NCI-H146 treated with DMSO at 0.1 percent for 48 hours (cell line): ENCODE data around the gene IL17C.

ENCODE experiments used
- DNase-seq: peaks from one replicate; lab custom pipeline; 2025; ENCODE audit not compliant: unreplicated experiment; lab: John Stamatoyannopoulos, UW

Gene IL17C

DNA sequence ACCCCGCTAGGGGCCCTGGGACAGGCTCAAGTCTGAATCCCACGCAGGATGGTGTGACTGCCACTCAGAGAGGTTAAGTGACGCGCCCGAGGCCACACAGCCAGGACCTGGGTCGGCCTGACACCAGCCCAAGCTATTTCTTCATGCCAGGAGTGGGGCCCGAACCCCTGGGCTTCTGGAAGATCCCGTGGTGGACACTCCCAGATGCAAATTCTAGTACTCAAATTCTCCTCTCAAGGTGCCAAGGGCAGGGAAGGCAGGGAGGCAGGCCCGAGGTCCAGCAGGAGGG is 5.2 kb downstream of the IL17C start:
- no peak for DNase-seq

GRCh38 chr16:88645455-88645854 is 7.1 kb downstream of the IL17C start:
- no peak for DNase-seq

GRCh38 chr16:88645941-88646340 is 7.6 kb downstream of the IL17C start:
- DNase-seq = no peak

- no peak for DNase-seq
These were observed 8.1 kb downstream of the IL17C start for GRCh38 chr16:88646345-88647034.

DNA sequence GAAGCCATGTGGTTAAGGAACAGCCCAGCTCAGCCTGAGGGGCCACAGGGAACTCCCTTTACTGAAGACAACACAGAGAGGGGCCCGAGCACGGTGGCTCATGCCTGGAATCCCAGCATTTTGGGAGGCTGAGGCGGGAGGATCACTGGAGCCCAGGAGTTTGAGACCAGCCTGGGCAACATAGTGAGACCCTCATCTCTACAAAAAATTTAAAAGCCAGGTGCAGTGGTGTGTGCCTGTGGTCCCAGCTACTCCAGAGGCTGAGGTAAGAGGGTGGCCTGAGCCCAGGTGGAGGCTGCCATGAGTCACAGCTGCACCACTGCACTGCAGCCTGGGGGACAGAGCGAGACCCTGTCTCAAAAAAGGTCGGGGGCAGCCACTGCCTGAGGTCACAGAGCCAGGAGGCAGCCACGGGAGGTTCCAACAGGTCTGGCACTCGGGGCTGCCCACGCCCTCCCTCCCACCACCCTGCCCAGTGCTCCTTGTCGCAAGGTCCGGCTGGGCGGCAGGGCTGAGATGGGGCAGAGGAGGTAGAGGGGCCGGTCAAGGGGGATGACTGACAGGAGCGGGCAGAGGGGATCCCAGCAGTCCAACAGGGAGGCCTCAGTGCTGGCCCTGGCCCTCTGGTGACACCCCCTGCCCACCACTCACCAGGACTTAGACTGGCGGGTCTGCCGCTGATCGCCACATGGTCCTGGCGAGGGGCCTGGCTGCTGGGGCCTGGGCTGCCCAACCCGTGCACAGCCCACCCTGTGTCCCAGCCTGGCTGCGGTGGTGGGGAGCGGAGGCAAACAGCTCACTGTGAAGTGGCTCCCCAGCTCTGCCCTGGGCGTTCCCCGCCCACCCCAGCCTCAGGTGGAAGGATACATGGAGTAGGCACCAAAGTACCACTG is 9.1 kb downstream of the IL17C start:
- DNase-seq = no peak

DNA sequence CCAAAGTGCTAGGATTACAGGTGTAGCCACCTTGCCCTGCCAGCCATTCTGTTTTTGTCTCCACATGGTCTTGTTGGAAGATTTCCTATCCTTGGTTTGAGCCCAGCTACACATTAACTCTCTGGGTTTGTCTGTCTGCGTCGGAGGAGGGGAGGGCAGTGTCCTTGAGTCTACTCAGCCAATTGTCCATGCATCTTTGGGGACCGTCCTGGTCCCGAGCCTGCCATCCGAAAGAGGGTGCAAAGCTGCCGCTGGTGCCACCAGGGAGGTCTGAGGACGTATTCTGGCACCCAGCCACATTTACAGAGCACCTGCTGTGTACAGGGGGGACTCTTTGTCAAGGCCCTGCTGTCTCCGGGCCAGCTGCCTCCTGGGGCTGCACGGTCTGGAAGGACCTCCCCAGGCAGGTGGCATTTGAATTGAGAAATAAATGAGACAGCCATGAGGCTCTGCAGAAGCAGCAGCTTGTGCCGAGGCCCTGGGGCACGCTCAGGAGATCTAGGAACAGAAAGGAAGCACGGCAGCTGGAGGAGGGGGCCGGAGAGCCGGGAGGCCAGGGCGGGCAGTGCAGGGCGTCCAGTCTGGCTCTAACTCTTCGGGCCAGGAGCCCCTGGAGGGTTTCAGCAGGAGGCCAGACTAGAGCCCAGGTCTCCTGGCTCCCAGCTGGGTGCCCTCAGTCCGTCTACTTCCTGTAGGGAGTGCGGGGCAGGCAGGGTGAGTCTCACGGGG is 11.0 kb downstream of the IL17C start:
- DNase-seq = peak; percentile 25

- no peak for DNase-seq
These were observed 11.8 kb downstream of the IL17C start for GRCh38 chr16:88649924-88650748.

DNA sequence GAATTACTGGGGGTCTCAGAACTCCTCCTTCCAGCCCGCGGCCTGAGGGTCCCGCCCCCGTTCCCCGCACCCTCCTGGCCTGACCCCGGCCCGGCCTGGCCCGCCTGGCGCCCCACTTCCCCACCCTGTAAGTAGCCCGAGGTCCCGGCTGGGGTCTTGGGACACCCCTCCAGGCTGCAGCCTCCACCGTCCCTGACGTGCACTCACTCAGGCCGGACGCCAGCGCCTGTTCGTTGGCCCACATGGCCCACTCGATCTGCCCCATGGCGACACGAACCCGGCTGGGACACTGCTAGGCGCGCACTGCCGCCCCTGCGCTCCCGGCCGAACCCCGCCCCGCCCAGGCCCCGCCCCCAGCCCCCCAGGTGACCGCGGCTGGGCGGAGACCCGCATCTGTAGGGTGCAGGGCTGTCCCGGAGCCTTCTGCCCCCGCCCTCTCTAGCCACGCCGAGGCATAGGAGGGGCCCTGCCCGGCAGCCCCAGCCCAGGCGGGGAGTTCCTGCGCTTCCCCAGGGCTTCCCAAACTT is 12.4 kb downstream of the IL17C start, which contains the start of gene CYBA:
Gene CYBA (minus strand): TSS at position 305 of the 527 bp plus-strand sequence. CDS start 40 bp downstream, at position 265.
- no peak for DNase-seq

GRCh38 chr16:88651276-88651988 is 13.1 kb downstream of the IL17C start:
- peak; percentile 48 for DNase-seq

GRCh38 chr16:88651989-88652761 is 13.8 kb downstream of the IL17C start:
- no peak for DNase-seq

GRCh38 chr16:88652762-88653063 is 14.3 kb downstream of the IL17C start:
- no peak for DNase-seq

DNA sequence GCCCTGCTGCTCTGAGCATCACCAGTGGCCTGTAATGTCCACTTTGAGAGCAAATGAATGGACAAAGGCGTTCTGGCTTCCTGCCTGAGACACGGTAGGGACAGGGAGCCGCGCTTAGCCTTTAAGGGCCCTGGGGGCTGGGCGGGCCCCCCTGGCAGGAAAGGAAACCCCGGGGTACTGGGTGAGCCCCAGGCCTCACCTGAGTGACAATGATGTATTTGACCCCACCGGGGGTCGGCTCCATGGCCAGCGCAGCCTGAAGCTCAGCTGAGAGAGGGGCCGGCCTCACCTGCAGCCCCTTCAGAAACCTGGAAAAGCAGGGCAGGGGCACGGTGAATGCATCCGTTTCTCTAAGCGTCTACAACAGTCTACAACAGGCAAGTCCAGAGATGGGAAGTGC is 14.7 kb downstream of the IL17C start:
- DNase-seq = no peak

DNA sequence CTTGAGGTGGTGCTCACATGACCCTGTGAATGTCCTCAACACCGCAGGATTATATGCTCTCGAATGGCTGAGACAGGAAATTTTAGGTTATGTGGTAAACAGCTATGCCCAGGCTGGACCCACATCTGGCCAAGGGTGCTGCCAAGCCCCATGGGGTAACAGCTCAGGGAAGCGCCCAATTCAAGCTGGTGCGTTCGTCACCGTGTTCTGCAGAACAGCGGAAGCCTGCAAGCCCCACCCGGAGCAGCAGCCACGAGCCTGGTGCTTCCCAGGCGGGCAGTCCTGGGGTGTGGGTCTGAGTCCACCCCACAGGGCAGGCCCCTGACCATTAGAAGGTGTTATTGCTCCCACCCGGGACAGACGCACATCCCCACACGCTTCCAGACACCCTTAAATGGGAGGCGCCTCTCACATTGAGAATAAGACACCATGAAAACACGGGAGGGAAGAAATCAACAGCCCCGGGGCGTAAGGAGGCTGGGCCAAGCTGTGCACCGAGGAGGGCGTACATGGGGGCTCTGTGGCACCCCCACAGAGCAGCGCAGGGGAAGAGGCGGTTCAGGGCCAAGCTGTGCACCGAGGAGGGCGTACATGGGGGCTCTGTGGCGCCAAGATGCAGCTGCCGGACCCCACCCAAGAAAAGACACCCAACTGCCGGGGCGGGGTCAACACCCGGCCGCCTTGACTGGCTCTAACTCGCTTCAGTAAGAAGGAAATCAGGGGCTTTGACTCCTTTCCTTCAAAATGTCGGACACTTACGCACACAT is 15.4 kb downstream of the IL17C start:
- DNase-seq = no peak

DNA sequence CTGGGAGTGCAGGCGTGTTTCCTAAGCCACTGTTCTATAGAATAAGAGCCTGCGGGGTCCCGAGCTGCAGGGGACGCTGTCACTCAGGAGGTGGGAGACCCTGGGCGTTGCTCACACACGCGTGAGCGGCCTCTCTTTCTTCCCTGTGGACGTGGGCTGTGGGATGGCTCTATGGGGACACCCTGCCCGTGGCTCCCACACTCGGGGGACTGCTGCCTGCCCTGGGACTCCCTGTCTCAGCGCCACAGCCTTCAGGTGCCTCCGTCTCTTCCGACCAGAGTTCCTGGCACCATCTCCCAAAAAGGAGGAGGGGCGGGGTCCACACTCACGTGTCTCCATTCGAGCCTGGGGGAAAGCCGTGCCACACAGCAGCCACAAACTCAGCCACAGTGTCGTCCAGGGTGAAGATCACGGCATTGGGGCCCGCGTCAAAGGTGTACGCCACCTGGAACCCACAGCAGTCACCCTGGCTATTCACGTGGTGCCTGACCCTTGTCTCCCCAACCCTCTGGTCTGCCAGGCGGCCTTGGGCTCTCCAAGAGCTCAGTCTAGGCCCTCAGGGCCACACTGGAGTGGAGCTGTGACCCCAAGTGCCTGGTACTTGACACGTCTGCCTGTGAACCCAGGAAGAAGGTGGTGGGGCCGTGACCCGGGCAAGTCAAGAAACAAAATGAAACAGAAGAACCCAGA is 16.1 kb downstream of the IL17C start:
- DNase-seq = no peak

DNA sequence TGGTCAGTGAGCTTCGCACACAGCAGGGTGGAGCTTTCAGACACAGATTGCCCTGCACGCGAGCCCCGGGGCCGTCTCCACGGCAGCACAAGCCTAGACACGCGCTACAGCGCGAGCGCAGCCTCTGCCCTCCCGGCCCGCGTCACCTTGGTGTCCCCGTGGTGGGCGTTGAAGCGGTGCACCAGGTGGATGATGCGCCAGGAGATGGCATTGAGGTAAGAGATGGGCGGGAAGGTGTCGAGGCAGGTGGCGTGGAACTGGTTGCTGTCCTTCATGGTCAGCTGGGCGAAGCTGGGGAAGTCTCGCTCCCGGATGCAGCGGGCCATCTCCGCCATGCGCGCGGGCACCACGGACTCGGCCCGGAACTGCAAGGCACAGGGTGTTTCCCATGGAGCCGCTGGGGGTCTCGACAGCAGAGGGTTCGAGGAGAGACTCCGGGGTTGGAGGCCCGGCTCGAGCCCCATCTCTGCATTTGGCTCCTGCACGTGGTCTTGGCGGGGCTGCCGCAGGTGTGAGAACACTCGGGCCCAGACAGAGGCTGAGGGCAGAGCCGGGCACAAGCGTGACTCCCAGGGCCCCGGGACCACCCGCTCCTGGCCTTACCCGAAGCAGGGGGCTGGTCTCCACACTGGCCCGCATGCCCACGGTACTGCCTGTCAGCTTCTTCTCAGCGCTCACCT is 16.8 kb downstream of the IL17C start:
- no peak for DNase-seq

- no peak for DNase-seq
These were observed 17.4 kb downstream of the IL17C start for GRCh38 chr16:88655733-88656281.

- DNase-seq = no peak
These were observed 18.1 kb downstream of the IL17C start for GRCh38 chr16:88656291-88656980.
